ENCODE results near the gene NDUFAF4.

Gene NDUFAF4

DNA sequence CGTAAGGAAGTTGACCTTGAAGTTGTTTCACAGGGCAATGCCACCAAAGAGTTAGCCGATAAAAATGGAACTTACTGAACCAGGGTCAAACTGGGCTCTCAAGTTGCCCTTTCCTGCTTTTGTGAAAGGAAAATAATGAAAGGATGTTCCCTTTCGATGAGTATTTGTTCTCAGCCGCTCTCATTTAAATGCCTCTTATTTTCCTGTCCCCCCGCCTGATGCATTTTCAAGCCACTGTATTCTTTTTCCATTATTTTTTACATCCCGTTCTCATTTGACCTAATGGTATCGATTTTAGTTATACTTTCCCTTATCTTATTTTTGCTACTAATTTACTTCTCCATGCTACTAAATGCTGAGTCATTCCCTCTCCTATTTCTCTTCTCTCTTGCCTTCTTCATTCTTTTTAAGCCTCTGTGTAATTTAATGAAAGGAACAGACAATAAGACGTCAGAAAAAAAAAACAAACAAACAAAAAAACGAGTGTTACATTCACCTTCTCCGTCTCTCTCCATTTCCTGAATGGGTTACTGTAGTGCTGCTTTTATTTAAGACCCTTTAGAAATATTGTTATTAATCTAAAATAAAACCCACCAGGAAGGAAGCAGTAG lies 655 bp upstream of the NDUFAF4 start:
- DNase-seq: peak in 1 of 5 donors; percentile 23

DNA sequence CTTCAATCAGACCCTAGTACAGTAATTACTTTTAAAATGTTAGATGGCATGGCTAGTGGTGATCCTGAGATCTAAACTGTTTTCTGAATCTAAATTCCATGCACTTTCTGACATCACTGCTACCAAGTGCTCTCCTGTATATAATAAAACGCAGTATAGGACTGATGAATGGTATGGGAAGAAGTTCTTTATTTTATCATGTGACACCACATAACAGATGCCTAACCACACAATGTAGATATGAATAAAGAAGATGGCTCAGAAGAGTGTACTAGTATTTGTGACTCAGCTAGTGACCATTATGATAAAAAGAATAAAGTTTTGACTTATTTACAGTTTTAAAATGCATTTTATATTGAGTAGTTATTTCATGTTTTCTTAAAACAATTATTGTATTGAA lies 8.5 kb downstream of the NDUFAF4 start:
- DNase-seq: no peak

DNA sequence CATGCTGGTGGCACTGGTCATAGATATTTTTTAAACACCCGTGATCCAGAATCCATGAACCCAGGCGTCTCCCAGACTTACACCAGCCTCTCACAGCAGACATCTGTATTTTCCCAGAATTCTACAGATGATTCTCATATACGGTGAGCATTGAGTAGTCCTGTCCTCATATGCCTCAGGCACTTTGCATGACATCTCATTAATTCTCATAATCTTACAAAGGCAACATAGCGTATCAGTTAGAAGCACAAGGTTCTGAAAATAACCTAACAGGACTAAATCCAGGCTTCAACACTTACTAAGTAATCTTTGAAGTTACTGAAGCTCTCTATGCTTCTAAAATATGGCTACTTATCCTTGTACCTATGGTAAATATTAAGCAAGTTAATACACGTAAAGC lies 8.9 kb downstream of the NDUFAF4 start:
- DNase-seq: no peak

DNA sequence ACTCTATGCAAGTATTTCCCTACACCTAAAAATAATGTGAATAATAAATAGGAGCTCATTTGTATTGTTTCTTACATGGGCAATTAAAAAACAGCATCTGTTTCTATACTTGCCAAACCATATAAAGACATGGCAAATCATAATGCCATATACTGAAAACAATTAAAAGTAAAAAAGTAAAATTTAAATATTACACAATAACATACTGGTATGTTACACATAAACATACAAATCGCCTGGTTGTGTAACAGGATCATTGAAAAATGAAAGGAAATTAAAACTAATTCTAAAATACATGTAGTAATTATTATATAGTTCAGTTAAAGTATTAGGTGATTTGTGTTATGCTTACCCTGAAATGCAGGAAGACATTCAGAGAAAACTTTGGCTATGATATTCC lies 11.2 kb downstream of the NDUFAF4 start:
- no peak for DNase-seq

DNA sequence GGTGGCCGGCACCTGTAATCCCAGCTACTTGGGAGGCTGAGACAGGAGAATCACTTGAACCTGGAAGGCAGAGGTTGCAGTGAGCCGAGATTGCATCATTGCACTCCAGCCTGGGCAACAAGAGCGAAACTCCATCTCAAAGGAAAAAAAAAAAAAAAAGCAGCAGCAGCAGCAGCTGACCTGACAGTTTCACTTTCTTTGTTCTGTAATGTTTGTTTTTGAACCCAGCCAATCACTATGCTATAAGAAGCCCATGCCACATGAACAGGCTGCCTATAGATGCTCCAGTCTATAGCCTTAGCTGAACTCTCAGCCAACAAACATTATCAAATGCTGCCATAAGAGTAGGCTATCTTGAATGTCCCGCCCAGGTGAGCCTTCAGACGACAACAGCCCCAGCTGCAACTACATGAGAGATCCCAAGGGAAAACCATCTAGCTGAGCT lies 12.5 kb downstream of the NDUFAF4 start:
- peak in 1 of 5 donors; percentile 83 for DNase-seq

DNA sequence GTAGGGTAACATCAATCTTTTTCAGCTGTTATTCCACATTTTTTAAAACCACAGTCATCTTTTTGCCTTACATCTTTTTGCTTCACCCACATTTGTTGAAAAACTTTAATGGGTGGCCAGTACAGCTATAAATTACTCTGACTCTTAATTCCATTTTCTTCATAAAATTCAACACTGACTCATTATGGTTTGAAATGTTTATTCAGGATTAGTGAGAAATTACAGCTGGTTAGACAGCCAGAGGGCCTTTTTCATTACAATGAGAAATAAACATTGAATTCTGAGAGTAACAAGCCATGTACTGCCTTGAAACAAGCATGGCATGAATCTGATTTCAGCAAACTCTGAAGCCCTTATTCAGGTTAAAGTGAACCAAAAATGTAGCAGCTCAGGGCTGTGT lies 19.5 kb downstream of the NDUFAF4 start:
- no peak for DNase-seq

DNA sequence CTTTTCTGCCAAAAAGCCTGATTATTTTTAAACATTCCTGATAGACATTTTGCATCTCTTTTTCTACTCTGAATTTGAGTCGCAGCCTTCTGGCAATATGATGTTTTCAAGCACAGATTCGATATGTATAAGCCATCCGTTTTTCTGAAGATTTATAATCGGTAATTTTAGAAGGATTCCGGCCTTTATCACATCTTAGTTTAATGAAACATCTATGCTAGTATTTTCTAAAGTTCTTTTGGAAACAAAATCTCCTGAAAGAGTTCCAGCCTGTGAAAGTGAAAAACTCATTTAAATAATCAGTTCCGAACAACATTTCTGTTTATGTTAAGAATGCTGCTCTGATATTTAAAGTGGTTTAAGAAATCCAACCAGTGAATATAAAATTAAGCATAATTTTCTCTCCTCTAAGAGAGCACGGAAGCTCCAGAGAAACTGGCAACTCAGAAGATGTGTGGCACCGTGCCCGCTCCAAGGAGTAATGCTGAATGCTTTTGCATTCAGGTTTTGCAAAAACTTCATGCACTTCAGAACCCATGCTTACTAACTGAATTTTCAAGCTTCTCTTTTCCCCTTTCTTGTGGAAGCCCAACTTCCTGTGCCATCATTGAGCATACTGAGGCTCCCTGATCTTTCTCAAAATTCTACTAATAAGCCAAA lies 20.7 kb downstream of the NDUFAF4 start:
- no peak for DNase-seq

DNA sequence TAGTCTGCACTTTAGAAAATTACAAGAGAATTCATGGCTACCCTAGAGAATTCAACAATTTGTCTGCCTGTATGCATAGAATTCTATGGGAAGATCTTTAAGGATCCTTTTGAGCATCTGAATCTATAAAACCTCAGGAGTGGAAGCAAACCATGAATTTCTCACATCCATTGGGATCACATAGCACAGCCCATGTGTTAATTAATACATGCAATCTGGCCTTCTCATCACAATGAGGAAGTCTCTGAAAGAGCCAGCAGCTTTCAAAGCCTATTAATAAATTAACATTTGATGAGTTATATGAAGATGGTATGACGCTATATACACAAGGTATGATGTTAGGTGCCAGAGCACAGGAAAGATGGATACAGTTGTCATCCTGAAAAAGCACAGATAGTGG lies 24.7 kb downstream of the NDUFAF4 start:
- DNase-seq: no peak

DNA sequence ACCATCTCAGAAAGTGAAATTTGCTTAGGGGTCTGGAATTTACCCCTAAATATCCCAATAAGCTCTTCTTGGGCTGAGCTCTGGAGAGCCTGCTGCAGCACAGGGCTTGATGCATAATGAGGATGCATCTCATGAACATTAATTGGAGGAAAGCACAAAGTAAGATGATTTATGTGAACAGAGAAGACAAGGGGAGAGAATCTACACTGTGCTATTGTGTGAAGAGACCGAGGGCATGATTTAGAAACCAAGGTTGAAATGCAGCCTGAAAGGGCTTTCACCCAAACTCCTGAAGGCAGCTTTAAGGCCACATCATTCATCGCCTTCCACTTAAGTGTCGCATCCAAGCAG lies 32.7 kb downstream of the NDUFAF4 start:
- no peak for DNase-seq

DNA sequence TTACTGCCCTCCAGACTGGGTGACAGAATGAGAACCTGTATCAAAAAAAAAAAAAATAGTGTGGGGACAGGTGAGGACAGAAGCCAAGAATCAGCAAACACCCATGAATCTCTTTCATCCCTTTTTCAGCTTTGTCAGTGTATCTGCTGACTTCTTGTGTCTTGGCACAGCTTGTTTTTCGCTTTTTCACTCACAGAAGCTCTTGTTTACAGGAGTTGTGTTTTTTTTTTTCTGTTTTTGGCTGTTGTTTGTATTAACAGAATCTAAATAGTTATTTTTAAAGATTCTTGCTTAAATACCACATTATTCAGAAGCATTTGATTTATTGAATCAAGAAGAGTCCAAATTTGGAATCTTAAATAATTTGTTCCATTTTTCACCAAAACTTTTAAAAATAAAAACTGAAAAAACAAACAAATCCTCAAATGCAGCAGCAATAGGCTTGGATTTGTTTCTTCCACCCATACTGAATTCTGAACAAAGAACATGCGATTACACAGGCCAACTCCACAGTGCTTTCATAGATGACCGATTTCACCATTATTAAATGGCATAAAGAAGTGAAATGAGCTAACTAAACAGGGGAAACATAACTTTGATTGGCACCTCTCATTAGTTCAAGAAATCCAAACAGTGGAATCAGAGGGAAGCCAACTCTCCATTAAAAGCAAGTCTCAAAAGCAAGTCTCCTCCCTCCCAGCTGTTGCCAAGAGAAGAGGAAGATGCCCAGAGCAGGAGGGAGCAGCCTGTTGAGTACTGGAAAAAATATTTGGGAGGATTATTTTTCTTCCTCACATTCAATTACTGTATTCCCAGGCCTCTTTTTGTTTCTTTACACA lies 33.3 kb downstream of the NDUFAF4 start:
- DNase-seq: no peak

DNA sequence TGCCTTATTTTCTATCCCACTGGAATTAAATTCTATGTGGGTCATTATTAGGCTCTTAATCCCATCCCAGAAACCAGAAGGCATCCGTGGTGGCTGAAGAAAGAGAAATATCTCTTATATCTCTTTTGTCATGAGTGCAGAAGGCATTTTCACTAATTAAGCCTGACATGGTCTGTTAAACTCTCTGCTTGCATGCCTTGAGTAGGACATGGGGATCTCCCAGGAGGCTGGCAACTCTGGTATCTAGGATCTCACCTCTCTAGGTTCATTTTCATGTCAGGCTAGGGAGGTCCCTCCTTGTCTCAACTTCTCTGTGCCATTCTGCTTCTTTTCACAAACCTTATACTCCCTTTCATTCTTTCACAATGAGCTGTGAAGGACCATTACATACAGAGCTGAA lies 35.1 kb downstream of the NDUFAF4 start:
- DNase-seq: no peak

DNA sequence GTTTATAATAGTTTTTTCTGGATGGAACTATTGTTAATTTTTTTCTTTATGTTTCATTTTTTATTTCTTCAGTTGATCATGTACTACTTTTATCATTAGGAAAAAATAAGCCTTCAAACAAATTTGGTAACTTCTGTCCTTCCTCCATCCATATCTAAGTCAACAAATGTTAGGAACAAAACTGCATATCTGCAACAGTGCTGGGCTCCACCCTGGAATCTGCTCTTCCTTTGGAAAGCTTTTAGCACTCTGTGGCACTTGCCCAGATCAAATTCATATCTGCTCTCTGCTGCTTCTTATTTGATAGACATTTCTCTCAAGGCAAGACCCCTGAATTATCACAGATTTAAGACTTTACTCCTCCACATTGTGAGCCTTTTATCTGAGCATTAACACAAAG lies 36.1 kb downstream of the NDUFAF4 start:
- no peak for DNase-seq

DNA sequence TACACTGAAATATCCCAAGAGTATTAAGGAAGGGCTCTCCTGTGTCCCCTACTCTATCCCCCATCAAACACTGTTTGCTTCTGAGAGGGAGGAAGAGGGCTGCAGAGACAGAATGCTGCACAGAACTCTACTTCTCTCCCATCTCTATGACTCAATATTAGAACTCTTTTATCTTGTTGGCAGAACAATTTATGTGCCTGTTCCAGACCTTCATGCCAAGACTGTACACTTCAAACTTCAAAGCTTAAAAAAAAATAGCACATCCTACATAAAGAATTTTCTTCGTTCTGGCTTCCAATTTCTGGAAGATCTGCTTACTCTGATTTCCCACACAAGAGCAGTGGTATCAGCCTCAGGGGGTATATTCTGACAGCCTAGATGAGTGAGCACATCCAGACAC lies 40.8 kb downstream of the NDUFAF4 start:
- DNase-seq: no peak

DNA sequence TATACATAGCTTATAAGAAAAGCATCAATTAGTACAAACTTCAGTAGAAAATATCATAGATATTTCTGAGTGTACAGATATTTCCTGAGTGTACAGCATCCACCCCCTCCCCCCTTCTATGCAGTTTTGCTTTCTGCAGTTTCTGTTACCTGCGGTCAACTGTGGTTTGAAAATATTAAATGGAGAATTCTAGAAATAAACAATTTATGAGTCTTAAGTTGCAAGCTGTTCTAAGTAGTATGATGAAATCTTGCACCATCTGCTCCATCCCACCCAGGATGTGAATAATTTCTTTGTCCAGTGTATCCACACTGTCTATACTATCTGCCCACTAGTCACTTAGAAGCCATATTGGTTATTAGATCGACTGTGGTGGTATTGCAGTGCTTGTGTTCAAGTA lies 44.6 kb downstream of the NDUFAF4 start:
- DNase-seq: no peak

DNA sequence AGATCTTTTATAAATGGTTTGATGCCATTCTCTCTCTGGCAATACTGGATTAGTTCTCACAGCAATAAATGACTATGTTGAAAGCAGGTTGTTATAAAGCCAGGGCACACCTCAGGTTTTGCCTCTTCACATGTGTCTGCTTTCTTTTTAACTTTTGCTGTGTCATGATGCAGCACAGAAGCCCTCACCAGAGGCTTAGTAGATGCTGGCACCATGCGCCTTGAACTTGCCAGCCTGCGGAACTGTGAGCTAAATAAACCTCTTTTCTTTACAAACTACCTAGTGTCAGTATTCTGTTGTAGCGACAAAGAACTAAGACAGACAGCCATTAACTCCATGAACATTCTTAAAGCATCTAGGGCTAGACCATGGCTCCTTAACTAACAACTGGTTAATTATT lies 45.1 kb downstream of the NDUFAF4 start:
- no peak for DNase-seq

DNA sequence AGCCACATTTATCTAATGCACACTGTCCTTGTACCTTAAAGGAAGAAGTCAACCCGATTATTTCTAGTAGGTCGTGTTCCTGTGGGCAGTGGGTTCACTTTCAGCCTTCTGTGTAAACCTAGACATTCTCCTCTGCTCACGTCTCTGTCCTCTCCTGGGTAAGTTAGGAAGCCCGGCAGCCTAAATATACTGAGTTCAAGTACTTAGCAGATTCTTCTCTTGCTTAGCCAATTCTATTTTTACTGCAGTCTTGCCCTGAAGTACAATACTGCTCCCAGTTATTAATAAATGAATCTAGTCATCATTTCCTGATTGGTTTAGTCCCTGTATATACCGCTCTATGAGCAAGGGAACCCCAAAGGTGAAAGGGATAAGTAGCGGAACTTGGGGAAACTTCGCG lies 45.8 kb downstream of the NDUFAF4 start:
- DNase-seq: no peak

DNA sequence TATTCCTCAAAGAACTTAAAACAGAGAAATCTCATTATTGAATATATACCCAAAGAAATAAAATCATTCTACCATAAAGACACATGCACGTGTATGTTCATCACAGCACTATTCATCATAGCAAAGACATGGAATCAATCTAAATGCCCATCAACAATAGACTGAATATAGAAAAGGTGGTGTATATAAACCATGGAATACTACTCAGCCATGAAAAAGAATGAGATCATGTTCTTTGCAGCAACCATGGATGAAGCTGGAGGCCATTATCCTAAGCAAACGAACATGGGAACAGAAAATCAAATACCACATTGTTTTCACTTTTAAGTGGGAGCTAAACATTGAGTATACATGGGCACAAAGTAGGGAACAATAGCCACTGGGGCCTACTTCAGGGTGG lies 48.1 kb downstream of the NDUFAF4 start:
- DNase-seq: no peak

DNA sequence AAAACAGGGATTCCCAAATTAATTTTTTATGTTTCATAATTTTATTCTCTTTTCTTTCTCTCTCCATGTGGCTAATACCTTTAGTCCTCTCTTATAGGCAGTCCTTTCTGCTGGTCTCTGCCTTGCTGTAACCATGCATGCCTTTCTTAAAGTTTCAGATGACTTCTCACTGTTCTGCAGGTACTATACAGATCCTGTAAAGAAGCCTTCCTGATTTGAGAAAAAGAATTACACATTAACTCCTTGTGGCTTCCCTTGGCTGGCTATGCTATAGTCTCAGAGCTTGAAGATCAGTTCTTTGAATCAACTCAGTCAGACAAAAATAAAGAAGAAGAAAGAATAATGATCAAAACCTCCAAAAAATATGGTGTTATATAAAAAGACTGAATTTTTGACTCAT lies 53.2 kb downstream of the NDUFAF4 start:
- no peak for DNase-seq

DNA sequence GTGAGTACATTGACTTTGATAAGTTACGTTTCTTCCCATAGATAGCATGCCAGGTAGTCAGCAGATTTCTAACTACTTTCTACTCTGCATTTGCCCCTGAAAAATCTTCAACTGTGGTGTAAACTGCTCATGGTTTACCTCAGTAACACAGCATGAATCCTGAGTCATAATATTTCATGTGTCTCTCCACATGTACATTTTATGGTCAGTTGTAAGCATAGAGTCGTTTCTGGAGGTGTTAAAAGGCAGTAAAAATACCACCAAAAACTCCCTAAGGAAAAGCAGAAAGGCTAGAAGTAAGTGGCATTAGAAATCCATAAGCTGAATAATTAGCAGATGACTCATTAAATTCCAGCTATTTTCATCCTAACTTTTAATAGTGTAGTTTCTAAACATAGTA lies 56.3 kb downstream of the NDUFAF4 start:
- DNase-seq: no peak
